HG02623 (cell line): ENCODE measurements around the gene SENP6.
A peak's percentile ranks its signal among the peaks of the same experiment; 100 is the strongest.
"Not testable (repeated sequence)": the region's sequence is repeated elsewhere in the genome, so short reads cannot be mapped to it uniquely, and the experiment has no call there.

Experiments used
- ATAC-seq: cut with Tn5 transposase; IDR thresholded peaks from one replicate; pipeline ENCODE4 v1.9.1; 2021; ENCODE audit warnings: moderate library complexity; ENCODE audit not compliant: unreplicated experiment

The SENP6 gene, protein sequence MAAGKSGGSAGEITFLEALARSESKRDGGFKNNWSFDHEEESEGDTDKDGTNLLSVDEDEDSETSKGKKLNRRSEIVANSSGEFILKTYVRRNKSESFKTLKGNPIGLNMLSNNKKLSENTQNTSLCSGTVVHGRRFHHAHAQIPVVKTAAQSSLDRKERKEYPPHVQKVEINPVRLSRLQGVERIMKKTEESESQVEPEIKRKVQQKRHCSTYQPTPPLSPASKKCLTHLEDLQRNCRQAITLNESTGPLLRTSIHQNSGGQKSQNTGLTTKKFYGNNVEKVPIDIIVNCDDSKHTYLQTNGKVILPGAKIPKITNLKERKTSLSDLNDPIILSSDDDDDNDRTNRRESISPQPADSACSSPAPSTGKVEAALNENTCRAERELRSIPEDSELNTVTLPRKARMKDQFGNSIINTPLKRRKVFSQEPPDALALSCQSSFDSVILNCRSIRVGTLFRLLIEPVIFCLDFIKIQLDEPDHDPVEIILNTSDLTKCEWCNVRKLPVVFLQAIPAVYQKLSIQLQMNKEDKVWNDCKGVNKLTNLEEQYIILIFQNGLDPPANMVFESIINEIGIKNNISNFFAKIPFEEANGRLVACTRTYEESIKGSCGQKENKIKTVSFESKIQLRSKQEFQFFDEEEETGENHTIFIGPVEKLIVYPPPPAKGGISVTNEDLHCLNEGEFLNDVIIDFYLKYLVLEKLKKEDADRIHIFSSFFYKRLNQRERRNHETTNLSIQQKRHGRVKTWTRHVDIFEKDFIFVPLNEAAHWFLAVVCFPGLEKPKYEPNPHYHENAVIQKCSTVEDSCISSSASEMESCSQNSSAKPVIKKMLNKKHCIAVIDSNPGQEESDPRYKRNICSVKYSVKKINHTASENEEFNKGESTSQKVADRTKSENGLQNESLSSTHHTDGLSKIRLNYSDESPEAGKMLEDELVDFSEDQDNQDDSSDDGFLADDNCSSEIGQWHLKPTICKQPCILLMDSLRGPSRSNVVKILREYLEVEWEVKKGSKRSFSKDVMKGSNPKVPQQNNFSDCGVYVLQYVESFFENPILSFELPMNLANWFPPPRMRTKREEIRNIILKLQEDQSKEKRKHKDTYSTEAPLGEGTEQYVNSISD

DNA sequence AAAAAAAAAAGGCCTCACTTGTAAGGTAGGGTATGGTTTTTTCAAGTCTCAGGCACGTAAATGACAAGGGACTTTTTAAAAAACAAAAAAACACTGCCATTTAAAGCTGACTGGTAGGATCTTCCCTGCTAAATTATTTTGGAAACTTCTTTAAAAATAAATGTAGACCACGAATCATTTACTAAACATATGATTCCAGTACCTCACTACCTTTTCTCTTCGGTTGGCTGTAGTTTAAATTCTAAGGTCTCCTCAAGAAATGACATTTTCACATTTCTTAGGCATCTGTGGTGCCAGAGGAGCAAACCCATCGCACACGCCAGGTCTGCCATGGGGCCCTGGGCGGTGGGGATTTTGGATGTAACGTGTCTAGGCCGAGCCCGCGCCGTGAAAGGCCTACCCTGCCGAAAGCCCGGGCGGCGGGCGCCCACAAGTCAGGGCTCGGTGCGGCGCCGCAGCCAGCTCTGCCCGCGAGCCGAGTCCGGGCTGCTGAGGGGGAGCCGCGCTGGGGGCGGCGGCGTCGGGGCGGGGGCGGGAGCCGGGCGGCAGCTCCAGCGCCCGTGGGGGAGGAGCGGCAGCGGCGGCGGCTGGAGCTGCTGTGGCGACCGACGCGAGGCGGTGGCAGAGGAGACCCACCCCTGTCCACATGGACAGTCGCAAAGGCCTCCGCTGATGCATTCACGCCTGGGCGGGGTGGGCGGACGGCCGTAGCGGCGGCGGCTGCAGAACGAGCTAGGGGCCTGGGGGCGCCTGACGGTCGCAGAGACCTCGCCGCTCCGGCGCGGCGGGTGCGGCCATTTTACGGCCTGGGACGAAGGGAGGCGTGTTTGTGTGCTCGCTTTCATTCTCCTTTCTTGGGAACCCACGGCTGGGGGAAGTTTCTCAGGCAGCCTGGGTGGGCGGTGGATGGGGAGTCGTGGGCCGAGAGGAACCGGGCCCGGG, at the start of gene SENP6:
TSS of gene SENP6 (plus strand) at position 577 of the 942 bp plus-strand sequence. CDS start 645 bp downstream, outside the sequence.
- ATAC-seq: peak; percentile 64

- ATAC-seq: no peak
Measured at GRCh38 chr6:75556240-75556639, 45.4 kb upstream of the SENP6 start.

DNA sequence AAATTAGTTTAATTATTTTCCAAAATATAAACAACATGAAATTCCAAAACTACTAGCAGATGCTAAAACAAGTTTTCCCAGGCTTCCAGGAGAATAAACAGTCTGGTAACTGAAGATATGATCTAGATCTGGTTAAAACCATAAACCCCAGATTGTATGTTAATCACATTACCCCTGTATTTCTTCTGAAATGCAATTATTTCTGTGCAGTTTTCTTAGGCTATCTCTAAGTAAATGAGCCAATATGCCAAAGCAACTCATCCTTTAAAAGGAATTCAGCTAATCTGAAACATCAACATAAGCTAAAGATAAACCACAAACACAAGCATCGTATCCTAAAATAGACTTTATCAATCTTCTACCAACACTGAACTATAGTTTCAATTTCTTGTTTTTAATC, 44.6 kb upstream of the SENP6 start:
- ATAC-seq: no peak

GRCh38 chr6:75563032-75563431, 38.6 kb upstream of the SENP6 start:
- ATAC-seq: peak; percentile 87

- no peak for ATAC-seq
Measured at GRCh38 chr6:75566137-75566767, 35.4 kb upstream of the SENP6 start.

DNA sequence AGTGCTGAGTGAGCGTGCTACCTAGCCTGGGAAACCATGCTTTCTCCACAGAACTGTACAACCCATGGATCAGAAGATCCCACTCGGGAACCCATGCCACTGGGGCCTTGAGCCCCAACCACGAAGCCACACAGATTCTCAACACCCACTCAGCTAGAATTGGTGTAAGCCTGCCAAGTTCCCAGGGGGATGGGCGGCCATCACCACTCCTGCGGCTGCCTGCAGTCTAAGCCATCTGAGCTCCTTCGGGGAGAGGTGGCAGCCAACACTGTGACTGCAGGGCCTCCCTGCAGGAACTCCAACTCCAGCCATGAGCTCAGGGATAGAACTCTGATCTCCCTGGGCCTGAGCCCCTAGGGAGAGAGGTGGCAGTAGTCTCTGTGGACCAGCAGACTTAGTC, 33.6 kb upstream of the SENP6 start:
- no peak for ATAC-seq

DNA sequence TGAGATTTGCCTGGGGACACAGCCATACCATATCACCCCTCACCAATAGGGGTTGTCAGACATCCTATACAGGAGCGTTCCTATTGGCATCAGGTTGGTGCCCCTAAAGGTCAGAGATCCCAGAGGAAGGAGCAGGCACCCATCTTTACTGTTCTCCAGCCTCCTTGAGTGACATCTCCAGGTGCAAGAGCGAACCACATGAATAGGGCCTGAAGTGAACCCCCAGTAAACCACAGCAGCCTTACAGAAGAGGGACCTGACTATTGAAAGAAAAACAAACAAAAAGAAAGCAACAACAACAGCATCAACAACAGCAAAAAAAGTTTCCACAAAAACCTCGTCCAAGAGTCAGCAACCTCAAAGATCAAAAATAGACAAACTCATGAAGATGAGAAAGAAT, 32.7 kb upstream of the SENP6 start:
- no peak for ATAC-seq

GRCh38 chr6:75570671-75571070, 31.0 kb upstream of the SENP6 start:
- not testable (repeated sequence) for ATAC-seq

- no peak for ATAC-seq
Measured at GRCh38 chr6:75572072-75572471, 29.6 kb upstream of the SENP6 start.

- peak; percentile 67 for ATAC-seq
Measured at GRCh38 chr6:75579951-75580350, 21.7 kb upstream of the SENP6 start.

DNA sequence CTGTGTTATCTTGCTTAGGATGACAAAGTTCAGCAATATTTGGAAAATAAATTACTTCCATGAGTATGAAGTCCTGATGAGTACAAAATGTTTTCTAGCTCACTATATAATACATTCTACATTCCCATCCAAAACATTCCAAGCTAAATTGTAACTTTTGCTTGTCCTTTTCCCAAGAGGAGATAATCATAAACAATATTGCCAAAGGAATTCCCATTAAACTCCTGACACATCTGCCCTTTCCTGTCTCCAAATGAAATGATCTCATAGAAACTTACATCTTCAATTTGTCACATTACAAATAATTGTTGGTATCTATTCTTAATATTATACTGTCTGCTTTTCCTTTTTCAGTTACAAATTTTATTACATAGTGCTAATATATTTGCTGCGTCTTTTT, 20.4 kb upstream of the SENP6 start:
- no peak for ATAC-seq

DNA sequence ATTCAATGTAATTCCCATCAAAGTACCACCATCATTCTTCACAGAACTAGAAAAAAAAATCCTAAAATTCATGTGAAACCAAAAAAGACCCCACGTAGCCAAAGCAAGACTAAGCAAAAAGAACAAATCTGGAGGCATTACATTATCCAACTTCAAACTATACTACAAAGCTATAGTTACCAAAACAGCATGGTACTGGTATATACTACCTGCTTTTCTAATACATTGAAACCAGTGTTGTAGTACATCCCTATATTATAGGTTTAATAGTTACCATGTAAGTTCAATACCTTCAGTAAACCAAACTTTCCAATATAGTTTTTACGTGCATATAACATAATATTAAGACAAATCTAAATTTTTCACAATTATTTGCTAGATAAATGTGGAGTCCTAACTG, 17.1 kb upstream of the SENP6 start:
- not testable (repeated sequence) for ATAC-seq

- ATAC-seq: no peak
Measured at GRCh38 chr6:75588948-75589347, 12.7 kb upstream of the SENP6 start.

- ATAC-seq: no peak
Measured at GRCh38 chr6:75590370-75590769, 11.3 kb upstream of the SENP6 start.

- not testable (repeated sequence) for ATAC-seq
Measured at GRCh38 chr6:75596380-75596779, 5.3 kb upstream of the SENP6 start.

DNA sequence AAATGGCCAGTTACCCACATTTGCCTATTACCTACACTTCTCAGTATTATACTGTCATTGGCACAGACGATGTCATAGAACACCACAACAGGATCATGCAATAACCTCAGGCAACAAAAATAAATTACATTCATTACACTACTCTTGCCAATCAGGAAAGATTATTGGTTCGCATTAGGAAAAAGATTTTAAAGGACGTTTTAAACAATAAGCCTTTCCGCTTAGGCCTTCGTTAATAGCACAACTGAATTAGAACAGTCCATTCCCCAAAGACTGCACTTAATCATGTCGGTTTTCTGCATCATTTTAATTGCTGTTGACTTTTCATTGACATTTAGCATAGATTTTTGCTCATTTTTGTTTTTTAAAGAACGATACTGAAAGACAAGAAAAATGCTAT, 912 bp upstream of the SENP6 start:
- no peak for ATAC-seq

- ATAC-seq: peak; percentile 31
Measured at GRCh38 chr6:75602246-75603105, 796 bp downstream of the SENP6 start.

- ATAC-seq: no peak
Measured at GRCh38 chr6:75603106-75603420, 1.4 kb downstream of the SENP6 start.

- no peak for ATAC-seq
Measured at GRCh38 chr6:75604294-75604693, 2.6 kb downstream of the SENP6 start.
